ENCODE measurements around the gene TGFBR3. TPM values are rescaled to one million over a fixed set of nuclear protein-coding genes. Genes with fewer than 3 reads are reported as not detected.

Gene TGFBR3
- total and polyA plus RNA-seq, 8 donors = 6.0 to 34.8 (median 21.4) TPM

DNA sequence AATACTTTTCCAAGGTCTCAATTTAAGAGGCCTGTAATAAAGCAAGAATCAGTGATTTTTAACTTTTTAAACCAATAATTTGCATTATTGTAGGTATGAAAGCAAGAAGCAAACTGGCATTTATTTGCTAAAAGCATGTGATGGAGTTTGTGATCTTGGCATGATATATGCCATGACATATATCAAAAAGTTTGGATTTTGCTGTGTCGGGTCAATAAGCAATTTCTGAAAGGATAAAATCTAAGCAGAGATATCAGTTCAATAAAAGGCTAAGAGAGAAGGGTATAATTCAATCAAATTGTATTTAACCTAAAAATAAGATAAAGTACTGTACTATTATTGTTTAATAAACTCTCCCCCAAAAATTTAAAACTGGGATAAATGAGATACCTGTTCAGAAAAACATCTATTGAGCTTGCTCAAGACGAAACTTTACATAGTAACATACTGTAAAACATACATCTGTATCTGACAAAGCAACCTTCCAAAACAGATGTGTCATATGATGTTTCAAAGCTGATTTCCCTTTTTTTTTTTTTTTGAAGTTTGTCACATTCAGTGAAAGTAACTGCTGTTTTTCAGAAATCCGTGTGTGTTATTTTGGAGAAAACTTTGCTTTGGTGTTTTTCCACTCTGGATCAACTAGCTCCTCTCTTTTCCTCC, 74.5 kb downstream of the TGFBR3 start:
- no peaks in the 10 kb centered on the region for H3K9me3 ChIP-seq
- no peaks in the 10 kb centered on the region for H3K27me3 ChIP-seq
- WGBS, 2 donors = 73 to 75% methylated on average over 3 of the region's 3 CpGs
- no peak for DNase-seq
- peaks cover 10 to 29% (median 28%) of the 10 kb centered on the region in 3 donors for H3K4me1 ChIP-seq
- no peak for ATAC-seq
- H3K36me3 ChIP-seq = no peaks in the 10 kb centered on the region
- H3K27ac ChIP-seq = no peak overlapping the region
- no peak overlapping the region for H3K4me3 ChIP-seq
- intact Hi-C loops (cut with DNase I) = no loop called here
- FAIRE-seq = no peak
- no peak for TF ChIP-seq CTCF (IDR thresholded peaks at IDR 0.05)

DNA sequence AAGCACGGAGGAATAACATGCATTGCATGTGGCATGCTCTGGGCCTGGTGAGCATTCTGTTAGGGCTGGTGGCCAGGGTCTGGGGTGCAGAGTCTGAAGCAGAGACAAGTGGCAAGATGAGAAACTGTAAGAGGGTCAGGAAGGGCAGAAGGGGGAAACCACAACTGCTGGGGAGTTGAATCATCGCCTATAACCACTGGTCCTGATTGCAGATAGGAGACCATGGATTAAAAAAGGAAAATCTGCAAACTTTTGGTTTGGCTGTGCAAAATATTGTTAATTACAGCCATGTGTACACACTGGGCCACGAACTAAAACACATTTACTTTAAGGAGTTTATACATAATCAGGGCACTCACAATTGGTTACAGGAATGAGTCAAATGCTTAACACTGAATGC, 76.6 kb downstream of the TGFBR3 start:
- ATAC-seq = no peak
- Histone ChIP-seq H3K4me1 (peaks cover 23 to 35% (median 35%) of the 10 kb centered on the region in 3 donors), H3K4me3 (no peak overlapping the region), H3K36me3 (no peaks in the 10 kb centered on the region), H3K9me3 (no peaks in the 10 kb centered on the region), H3K27ac (no peak overlapping the region), H3K27me3 (no peaks in the 10 kb centered on the region)
- FAIRE-seq = no peak
- 75 to 81% methylated on average over 3 of the region's 3 CpGs for WGBS, 2 donors
- intact Hi-C loops (cut with DNase I) = no loop called here
- no peak for TF ChIP-seq CTCF (IDR thresholded peaks at IDR 0.05)
- DNase-seq = no peak

GRCh38 chr1:91807921-91808620, 77.9 kb downstream of the TGFBR3 start:
- DNase-seq (no peak), ATAC-seq (no peak), FAIRE-seq (no peak)
- Histone ChIP-seq H3K4me3 (no peak overlapping the region), H3K9me3 (no peaks in the 10 kb centered on the region), H3K27ac (peak overlapping the region in 1 of 4 donors; percentile 80), H3K27me3 (no peaks in the 10 kb centered on the region), H3K36me3 (no peaks in the 10 kb centered on the region), H3K4me1 (peaks cover 31 to 46% (median 46%) of the 10 kb centered on the region in 3 donors)
- TF ChIP-seq CTCF (IDR thresholded peaks at IDR 0.05) = no peak
- WGBS, 2 donors = 97 to 98% methylated on average over 5 of the region's 5 CpGs
- intact Hi-C loops (cut with DNase I) = no loop called here

- ATAC-seq (peak in 2 of 4 donors; percentile 6 to 24), FAIRE-seq (no peak), DNase-seq (no peak)
- intact Hi-C loops (cut with DNase I) = no loop called here
- H3K27ac ChIP-seq = peak overlapping the region in 2 of 4 donors; percentile 74 to 80
- TF ChIP-seq CTCF (IDR thresholded peaks at IDR 0.05) = no peak
- peaks cover 31 to 46% (median 46%) of the 10 kb centered on the region in 3 donors for H3K4me1 ChIP-seq
- H3K4me3 ChIP-seq = no peak overlapping the region
- no peaks in the 10 kb centered on the region for H3K27me3 ChIP-seq
- no peaks in the 10 kb centered on the region for H3K9me3 ChIP-seq
- 61 to 73% methylated on average over 8 of the region's 8 CpGs for WGBS, 2 donors
- H3K36me3 ChIP-seq = no peaks in the 10 kb centered on the region
Measured at GRCh38 chr1:91806769-91807700, 78.9 kb downstream of the TGFBR3 start.

All from pancreas (tissue), 10 donors.